ENCODE data around the gene NOL8. TPM values are rescaled to one million over a fixed set of nuclear protein-coding genes. Genes with fewer than 3 reads are reported as not detected.

NOL8 gene
- 10 to 100 TPM in 8 of 9 donors, 1 to 10 TPM in 1; 8.1 to 25.6 (median 18.1) TPM for total RNA-seq
- 10 to 100 TPM; 11.7 to 13.5 TPM for polyA plus RNA-seq
- long read RNA-seq, donor 1, partial matches to known transcripts: 8 of 15 reads
- long read RNA-seq, donor 1, other reads (novel, unspliced or antisense): 6 of 15 reads
- long read RNA-seq, donor 2, partial matches to known transcripts: 21 of 44 reads
- long read RNA-seq, donor 2, other reads (novel, unspliced or antisense): 19 of 44 reads
- long read RNA-seq, donor 3, full-length matches to known transcripts: 1 of 21 reads
- long read RNA-seq, donor 3, partial matches to known transcripts: 15 of 21 reads
- long read RNA-seq, donor 3, other reads (novel, unspliced or antisense): 5 of 21 reads

DNA sequence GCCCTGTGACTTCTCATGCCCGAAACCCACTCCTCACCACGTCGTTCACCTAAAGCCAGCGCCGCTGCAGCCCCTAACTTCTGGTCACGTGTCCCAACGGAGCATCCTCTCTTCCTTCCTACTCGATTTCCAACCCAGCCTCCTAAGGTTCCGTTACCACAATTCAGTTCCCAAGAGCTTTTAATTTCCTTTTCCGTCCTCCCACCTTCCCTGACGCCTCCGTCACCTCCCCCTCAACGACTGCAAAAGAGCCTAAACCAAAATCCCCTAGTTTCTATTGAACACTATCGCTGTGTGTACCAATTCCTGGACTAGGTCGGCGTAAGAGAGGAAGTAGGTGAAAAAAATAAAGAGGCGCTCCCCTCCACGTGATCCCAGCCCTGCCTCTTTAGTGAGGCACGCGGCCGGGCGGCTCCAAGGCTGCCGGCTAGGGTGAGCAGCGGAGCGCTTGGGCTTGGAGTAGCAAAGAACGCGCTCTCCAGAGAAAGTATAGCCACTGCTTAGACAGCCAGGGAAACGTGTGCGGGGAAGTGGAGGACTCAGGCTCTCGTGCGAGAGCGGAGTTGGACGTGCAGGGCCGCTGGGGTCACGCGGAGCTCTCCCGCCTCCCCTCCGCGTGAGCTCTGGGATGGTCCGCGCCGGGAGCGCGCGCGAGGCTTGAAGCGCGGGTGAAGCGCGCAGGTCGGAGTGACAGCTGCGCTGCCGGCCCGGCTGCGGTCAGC is at the start of gene NOL8, which contains the start of gene CENPP:
Gene NOL8, minus strand, starts transcription at position 82 of the 722 bp plus-strand sequence. CDS start 1,189 bp downstream, outside the sequence.
Gene CENPP, plus strand, starts transcription at position 685 of the 722 bp plus-strand sequence.
- Histone ChIP-seq H3K4me3 (peak within 1 kb of the TSS; percentile 53 to 90 (median 80)), H3K27me3 (no peaks in the 10 kb centered on the region), H3K4me1 (peaks cover 0 to 31% (median 16%) of the 10 kb centered on the region in 12 donors), H3K27ac (peak within 1 kb of the TSS; percentile 86 to 99 (median 96)), H3K9me3 (no peaks in the 10 kb centered on the region), H3K36me3 (peaks cover 0 to 32% (median 28%) of the 10 kb centered on the region in 9 donors)
- TF ChIP-seq, protein P1, sequence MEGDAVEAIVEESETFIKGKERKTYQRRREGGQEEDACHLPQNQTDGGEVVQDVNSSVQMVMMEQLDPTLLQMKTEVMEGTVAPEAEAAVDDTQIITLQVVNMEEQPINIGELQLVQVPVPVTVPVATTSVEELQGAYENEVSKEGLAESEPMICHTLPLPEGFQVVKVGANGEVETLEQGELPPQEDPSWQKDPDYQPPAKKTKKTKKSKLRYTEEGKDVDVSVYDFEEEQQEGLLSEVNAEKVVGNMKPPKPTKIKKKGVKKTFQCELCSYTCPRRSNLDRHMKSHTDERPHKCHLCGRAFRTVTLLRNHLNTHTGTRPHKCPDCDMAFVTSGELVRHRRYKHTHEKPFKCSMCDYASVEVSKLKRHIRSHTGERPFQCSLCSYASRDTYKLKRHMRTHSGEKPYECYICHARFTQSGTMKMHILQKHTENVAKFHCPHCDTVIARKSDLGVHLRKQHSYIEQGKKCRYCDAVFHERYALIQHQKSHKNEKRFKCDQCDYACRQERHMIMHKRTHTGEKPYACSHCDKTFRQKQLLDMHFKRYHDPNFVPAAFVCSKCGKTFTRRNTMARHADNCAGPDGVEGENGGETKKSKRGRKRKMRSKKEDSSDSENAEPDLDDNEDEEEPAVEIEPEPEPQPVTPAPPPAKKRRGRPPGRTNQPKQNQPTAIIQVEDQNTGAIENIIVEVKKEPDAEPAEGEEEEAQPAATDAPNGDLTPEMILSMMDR (IDR thresholded peaks at IDR 0.05): no peak
- TF ChIP-seq POLR2A (IDR thresholded peaks at IDR 0.05): no peak
- peak; percentile 98 to 99 (median 98) for ATAC-seq
- intact Hi-C loops (cut with DNase I): loop anchor here in 6 of 10 donors (1.0 to 10.0 kb wide), 8 partner anchors 109 to 439 kb away; partner anchors contain the start of genes BICD2 (in 1 of the 6) and IPPK (in 1 of the 6)
- WGBS, 4 donors: 0 to 1% (median 0%) methylated on average over 33 to 55 of the region's 55 CpGs
- peak; percentile 86 to 91 (median 87) for DNase-seq

DNA sequence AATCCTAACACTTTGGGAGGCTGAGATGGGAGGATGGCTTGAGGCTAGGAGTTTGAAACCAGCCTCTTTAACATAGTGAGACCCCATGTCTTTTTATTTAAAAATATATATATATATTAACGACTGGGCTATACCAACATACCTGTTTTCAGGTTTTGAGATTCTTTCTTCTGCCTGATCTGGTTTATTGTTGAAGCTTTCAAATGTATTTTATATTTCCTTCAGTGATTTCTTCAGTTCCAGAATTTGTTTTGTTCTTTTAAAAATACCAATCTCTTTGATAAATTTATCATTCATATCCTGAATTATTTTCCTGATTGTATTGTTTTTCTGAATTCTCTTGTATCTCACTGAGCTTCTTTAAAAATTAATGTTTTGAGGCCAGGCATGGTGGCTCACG is 48.0 kb upstream of the NOL8 start:
- Histone ChIP-seq H3K4me1 (peaks cover 0 to 9% (median 0%) of the 10 kb centered on the region in 12 donors), H3K27ac (no peak overlapping the region), H3K4me3 (no peak overlapping the region), H3K27me3 (no peaks in the 10 kb centered on the region), H3K36me3 (no peaks in the 10 kb centered on the region), H3K9me3 (peaks cover 0 to 53% (median 15%) of the 10 kb centered on the region in 12 donors)
- no peak for TF ChIP-seq POLR2A (IDR thresholded peaks at IDR 0.05)
- TF ChIP-seq, protein P1 (IDR thresholded peaks at IDR 0.05): no peak
- intact Hi-C loops (cut with DNase I): no loop called here
- no peak for DNase-seq
- 98 to 99% (median 98%) methylated on average over 2 of the region's 2 CpGs for WGBS, 4 donors
- no peak for ATAC-seq

DNA sequence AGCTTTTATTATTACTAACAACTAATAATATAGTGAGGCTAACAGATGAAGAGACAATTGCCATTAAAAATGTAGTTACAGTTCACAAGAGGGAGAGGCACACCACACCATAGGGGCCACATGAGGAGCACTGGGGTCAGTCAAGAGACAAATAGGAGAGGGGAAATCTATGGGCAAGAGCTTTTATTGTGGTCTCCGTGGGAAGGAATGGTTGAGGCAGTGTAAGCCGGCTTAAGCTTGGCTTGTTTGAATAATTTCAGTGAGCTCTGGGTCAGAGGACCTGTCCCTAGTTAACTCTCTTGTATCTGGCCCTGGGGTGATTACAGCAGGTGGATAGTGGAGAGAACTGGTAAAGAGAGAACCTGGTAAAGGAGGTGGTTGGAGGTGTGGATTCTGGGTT is 43.9 kb upstream of the NOL8 start:
- no peaks in the 10 kb centered on the region for H3K4me1 ChIP-seq
- no peak overlapping the region for H3K27ac ChIP-seq
- no peak for DNase-seq
- intact Hi-C loops (cut with DNase I): no loop called here
- H3K4me3 ChIP-seq: no peak overlapping the region
- TF ChIP-seq, protein P1 (IDR thresholded peaks at IDR 0.05): no peak
- no peak for TF ChIP-seq POLR2A (IDR thresholded peaks at IDR 0.05)
- H3K27me3 ChIP-seq: no peaks in the 10 kb centered on the region
- no peak for ATAC-seq
- peaks cover 0 to 4% (median 0%) of the 10 kb centered on the region in 9 donors for H3K36me3 ChIP-seq
- H3K9me3 ChIP-seq: peaks cover 0 to 33% (median 14%) of the 10 kb centered on the region in 12 donors
- WGBS, 4 donors: 44 to 72% (median 58%) methylated on average over 2 of the region's 2 CpGs

DNA sequence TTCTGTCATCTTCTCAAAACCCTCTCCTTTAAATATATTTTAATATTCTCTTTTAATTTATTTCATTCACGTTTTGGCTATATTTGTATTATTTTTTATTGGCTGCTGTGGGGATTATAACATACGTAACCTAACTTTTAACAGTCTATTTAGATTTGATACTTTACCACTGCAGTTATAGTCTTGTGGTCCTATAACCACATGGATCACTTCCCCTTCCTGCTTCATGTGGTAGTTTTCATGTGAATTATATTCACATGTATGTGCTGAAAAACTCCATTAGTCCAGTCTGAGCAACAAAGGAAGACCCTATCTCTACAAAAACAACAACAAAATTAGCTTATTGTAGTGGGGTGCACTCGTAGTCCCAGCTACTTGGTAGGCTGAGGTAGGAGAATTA is 34.9 kb upstream of the NOL8 start:
- Histone ChIP-seq H3K27me3 (no peaks in the 10 kb centered on the region), H3K4me1 (no peaks in the 10 kb centered on the region), H3K36me3 (peaks cover 0 to 6% (median 0%) of the 10 kb centered on the region in 9 donors), H3K27ac (peak overlapping the region in 2 of 12 donors; percentile 28 to 56), H3K9me3 (peaks cover 0 to 35% (median 14%) of the 10 kb centered on the region in 12 donors), H3K4me3 (no peak overlapping the region)
- TF ChIP-seq, protein P1 (IDR thresholded peaks at IDR 0.05): no peak
- no peak for TF ChIP-seq POLR2A (IDR thresholded peaks at IDR 0.05)
- 75 to 84% (median 81%) methylated on average over 3 of the region's 3 CpGs for WGBS, 4 donors
- ATAC-seq: no peak
- no peak for DNase-seq
- intact Hi-C loops (cut with DNase I): no loop called here

All from heart left ventricle (tissue), 16 donors.